GM21786 (cell line): ENCODE results near the gene USP4.

Experiments
- ATAC-seq: cut with Tn5 transposase; IDR thresholded peaks from one replicate; pipeline ENCODE4 v1.9.1; 2021; ENCODE audit not compliant: unreplicated experiment

The USP4 gene

GRCh38 chr3:49296781-49297411 lies 43.0 kb downstream of the USP4 start:
- ATAC-seq = no peak

DNA sequence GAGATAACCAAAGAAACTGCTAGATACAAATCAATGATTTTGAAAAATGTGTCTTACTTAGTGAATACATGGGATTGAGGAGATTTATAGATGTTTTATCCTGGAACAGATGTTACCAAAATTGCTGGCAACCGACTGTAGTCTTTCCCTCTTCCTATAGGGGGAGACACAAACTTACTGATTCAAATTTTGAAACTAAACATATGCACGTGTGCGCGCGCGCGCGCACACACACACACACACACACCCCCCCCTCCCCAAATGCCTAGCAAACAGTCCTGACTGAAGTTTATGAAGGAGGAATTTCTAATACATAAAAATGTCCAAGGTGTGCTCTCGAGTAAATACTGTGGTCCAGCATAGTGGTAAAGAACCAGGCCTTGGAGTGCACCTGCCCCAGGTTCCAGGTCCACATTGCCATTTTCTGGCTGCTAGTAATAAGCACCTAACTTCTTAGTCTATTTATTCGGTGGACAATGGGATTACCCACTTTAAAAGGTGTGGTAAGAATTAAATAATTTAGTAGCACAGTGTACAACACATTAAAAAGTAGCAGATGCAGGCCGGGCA lies 44.3 kb downstream of the USP4 start:
- no peak for ATAC-seq

DNA sequence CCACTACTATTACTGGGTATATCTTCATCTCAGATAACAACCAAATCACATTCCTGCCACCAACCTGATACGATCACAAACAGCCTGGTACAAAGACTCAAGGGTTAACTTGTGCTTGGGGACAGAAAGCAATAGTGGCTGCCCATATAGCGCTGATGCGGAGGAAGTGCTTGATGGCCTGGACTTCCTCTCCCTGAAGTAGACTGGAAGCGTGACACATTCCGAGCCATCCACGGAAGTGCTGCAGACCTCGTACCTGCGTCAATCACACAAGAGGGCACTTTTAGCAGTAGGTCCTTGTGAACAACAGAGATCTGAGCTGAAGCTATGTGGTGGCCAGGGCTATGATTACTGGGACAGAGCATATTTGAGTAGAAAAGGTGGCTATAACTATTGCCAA lies 45.5 kb downstream of the USP4 start:
- no peak for ATAC-seq

- ATAC-seq = no peak
Observed at GRCh38 chr3:49283997-49284396, 55.9 kb downstream of the USP4 start.

DNA sequence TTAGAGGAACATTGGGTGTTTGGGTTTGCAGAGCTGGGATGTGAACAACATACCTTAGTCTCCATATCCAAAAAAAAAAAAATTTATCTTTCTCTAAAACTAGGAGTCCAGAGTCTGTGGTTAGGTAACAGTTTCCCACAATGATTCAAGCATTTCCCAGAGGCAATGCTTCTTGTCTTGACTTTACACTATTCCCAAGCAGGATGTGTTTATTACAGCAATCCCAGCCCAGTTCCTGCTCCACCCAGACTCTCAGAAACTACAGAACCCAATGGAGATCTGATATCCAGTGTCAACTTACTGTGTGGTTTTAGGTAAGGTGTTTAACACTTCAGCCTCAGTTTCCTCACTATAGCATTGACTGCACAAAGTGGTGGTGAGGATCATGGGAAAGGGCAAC lies 60.5 kb downstream of the USP4 start:
- no peak for ATAC-seq

DNA sequence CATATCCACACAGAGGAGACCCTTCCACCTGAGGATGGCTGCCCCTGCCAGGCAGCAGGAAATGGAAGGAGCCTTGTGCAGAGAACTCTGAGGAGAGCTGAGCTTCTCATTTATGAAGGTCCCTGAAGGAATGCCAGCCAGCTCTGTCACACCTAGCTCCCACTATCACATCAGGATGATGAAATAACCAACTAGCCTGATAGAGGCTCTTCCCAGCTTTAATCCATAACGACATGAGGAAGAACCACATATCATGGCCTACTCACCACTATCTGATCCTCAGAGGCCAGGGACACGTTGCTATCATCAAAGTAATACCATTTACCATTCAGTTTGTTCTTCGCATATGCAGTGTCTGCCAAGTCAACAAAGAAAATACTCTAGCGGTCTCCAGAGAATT lies 61.3 kb downstream of the USP4 start:
- no peak for ATAC-seq

GRCh38 chr3:49277383-49277775 lies 62.5 kb downstream of the USP4 start:
- no peak for ATAC-seq

GRCh38 chr3:49276475-49277382 lies 63.1 kb downstream of the USP4 start, which contains the start of gene C3orf62:
Gene C3orf62 (minus strand): TSS chr3:49277232. CDS start chr3:49276872, 360 bp downstream.
- ATAC-seq = peak; percentile 69

GRCh38 chr3:49273825-49274532 lies 65.9 kb downstream of the USP4 start:
- ATAC-seq = no peak

DNA sequence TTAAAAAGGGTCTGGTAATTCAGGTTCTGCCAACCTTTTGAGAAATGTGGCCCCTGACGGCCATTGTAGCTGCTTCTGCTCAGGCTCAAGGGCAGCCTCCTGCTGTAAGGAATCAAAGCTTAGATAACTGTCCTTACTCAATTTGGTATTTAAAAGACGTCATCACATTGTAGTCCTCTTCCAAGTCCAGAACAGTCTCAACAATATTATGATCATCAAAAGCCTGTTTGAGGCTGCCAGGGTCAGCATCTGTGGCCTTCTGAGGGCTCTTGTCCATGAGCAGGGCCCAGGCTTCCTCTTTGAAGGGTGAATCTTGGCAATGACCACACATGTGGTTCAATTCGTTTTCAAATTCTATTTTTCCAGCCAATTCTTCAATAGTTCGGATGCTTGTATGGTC lies 68.8 kb downstream of the USP4 start:
- no peak for ATAC-seq

DNA sequence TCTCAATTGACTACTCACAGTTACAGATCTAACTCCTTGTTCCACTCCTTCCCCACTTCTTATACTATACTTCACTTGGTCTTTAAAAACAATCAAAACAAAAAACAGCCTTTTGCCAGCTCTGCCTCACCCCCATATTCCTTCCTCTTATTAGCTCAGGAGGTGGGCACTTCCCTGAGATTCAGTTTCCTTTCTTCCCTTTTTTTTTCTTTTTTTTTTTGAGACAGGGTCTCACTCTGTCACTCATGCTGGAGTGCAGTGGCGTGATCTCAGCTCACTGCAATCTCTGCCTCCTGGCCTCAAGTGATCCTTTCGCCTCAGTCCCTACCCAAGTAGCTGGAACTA lies 69.7 kb downstream of the USP4 start:
- ATAC-seq = no peak

- no peak for ATAC-seq
Observed at GRCh38 chr3:49269443-49270155, 70.3 kb downstream of the USP4 start.

- ATAC-seq = no peak
Observed at GRCh38 chr3:49266410-49267095, 73.3 kb downstream of the USP4 start.

- no peak for ATAC-seq
Observed at GRCh38 chr3:49265661-49266386, 74.0 kb downstream of the USP4 start.

- no peak for ATAC-seq
Observed at GRCh38 chr3:49263159-49263889, 76.5 kb downstream of the USP4 start.

DNA sequence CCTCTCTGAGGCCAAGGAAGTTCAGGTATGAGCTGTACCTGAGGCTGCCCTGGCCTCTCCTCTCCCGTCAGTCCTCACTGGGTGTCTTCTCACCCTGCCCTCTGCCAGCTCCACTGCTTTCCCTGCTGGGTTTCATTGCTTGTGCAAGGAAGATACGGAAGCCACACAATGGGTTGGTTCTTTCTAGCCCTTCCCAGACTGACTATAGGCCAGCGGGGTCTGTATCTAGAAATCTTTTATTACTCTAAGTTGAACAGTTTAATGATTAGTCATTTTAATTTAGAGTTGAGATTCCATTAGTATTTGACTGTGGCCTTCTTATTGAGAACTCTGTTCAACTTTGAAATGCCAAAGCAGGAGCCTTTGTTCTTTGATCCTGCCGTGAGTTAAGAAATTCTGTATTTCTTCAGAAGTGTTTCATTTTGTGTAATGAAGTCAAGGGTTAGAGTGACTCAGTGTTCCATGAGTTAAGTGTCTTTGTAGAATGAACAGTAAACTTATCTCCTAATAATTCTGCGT lies 79.0 kb downstream of the USP4 start:
- ATAC-seq = no peak

GRCh38 chr3:49257187-49257586 lies 82.7 kb downstream of the USP4 start:
- ATAC-seq = no peak

GRCh38 chr3:49255718-49256511 lies 83.9 kb downstream of the USP4 start:
- ATAC-seq = no peak
